Thyroid gland (tissue), 4 donors: ENCODE data around the gene SPRTN.

Source experiments
- POLR2A ChIP-seq, 2 donors: fragments of 450-650 bp; IDR thresholded peaks; one replicate each; pipeline ENCODE4 v1.6.1; 2017; ENCODE audit warnings: antibody characterized with exemption in 2 of 2, mild to moderate bottlenecking in 2 of 2, moderate library complexity in 1 of 2
- TF ChIP-seq, protein P1 (sequence below), 6 experiments: fragments of 200-600 bp in 3 of 6; fragments of 450-650 bp in 3 of 6; sonication (generic) in 3 of 6; IDR thresholded peaks; one replicate each; pipeline ENCODE4 v1.5.1; 2016 to 2019; ENCODE audit warnings: antibody characterized with exemption in 6 of 6, mild to moderate bottlenecking in 2 of 6, inconsistent platforms in 1 of 6, moderate library complexity in 1 of 6

DNA sequence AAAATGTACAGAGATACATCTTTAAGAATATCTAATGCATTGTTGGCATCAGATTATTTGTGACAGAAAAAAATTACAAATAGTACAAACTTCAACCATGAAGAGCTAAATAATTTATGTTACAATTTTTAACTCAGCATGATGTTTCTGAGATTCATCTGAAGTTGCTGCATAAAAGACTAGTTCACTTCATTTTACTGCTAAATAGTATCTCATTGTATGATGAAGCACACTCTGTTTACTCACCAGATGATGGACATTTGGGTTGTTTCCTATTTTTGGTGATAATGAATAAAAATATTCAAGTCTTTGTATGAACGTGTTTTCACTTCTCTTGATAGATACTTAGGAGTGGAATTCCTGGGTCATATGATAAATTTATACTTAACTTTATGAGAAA is 63.4 kb downstream of the SPRTN start:
- TF ChIP-seq POLR2A (IDR thresholded peaks at IDR 0.05): no peak
- TF ChIP-seq, protein P1, sequence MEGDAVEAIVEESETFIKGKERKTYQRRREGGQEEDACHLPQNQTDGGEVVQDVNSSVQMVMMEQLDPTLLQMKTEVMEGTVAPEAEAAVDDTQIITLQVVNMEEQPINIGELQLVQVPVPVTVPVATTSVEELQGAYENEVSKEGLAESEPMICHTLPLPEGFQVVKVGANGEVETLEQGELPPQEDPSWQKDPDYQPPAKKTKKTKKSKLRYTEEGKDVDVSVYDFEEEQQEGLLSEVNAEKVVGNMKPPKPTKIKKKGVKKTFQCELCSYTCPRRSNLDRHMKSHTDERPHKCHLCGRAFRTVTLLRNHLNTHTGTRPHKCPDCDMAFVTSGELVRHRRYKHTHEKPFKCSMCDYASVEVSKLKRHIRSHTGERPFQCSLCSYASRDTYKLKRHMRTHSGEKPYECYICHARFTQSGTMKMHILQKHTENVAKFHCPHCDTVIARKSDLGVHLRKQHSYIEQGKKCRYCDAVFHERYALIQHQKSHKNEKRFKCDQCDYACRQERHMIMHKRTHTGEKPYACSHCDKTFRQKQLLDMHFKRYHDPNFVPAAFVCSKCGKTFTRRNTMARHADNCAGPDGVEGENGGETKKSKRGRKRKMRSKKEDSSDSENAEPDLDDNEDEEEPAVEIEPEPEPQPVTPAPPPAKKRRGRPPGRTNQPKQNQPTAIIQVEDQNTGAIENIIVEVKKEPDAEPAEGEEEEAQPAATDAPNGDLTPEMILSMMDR (IDR thresholded peaks at IDR 0.05): no peak
